ENCODE measurements around the gene IPMK. TPM values are rescaled to one million over a fixed set of nuclear protein-coding genes. Genes with fewer than 3 reads are reported as not detected.

The IPMK gene
- total RNA-seq, 1 donor from 2014 or later = 5.5 TPM

GRCh38 chr10:58210160-58210559 lies 57.5 kb downstream of the IPMK start:
- Mint-ChIP-seq H3K4me3 (ENCODE audit: unreplicated experiment) (no peak overlapping the region), H3K27ac (ENCODE audit: unreplicated experiment) (no peak overlapping the region), H3K4me1 (ENCODE audit: unreplicated experiment) (peaks cover 14% of the 10 kb centered on the region), H3K36me3 (ENCODE audit: low read depth, unreplicated experiment) (peaks cover 11% of the 10 kb centered on the region), H3K27me3 (ENCODE audit: unreplicated experiment) (peaks cover 4% of the 10 kb centered on the region), H3K9me3 (ENCODE audit: unreplicated experiment) (no peaks in the 10 kb centered on the region)
- no peak for DNase-seq (ENCODE audit: low spot score)
- TF ChIP-seq CTCF (IDR thresholded peaks at IDR 0.05; ENCODE audit: unreplicated experiment) = no peak

GRCh38 chr10:58209669-58210068 lies 58.0 kb downstream of the IPMK start:
- Mint-ChIP-seq H3K4me3 (ENCODE audit: unreplicated experiment) (no peak overlapping the region), H3K36me3 (ENCODE audit: low read depth, unreplicated experiment) (peaks cover 11% of the 10 kb centered on the region), H3K4me1 (ENCODE audit: unreplicated experiment) (peaks cover 10% of the 10 kb centered on the region), H3K27ac (ENCODE audit: unreplicated experiment) (no peak overlapping the region), H3K27me3 (ENCODE audit: unreplicated experiment) (no peaks in the 10 kb centered on the region), H3K9me3 (ENCODE audit: unreplicated experiment) (no peaks in the 10 kb centered on the region)
- TF ChIP-seq CTCF (IDR thresholded peaks at IDR 0.05; ENCODE audit: unreplicated experiment) = no peak
- DNase-seq (ENCODE audit: low spot score) = no peak

GRCh38 chr10:58206251-58206650 lies 61.4 kb downstream of the IPMK start:
- TF ChIP-seq CTCF (IDR thresholded peaks at IDR 0.05; ENCODE audit: unreplicated experiment) = no peak
- Mint-ChIP-seq H3K9me3 (ENCODE audit: unreplicated experiment) (no peaks in the 10 kb centered on the region), H3K4me3 (ENCODE audit: unreplicated experiment) (no peak overlapping the region), H3K27ac (ENCODE audit: unreplicated experiment) (no peak overlapping the region), H3K4me1 (ENCODE audit: unreplicated experiment) (no peaks in the 10 kb centered on the region), H3K27me3 (ENCODE audit: unreplicated experiment) (no peaks in the 10 kb centered on the region), H3K36me3 (ENCODE audit: low read depth, unreplicated experiment) (peaks cover 11% of the 10 kb centered on the region)
- DNase-seq (ENCODE audit: low spot score) = no peak

GRCh38 chr10:58201704-58202103 lies 66.0 kb downstream of the IPMK start:
- Mint-ChIP-seq H3K9me3 (ENCODE audit: unreplicated experiment) (no peaks in the 10 kb centered on the region), H3K4me1 (ENCODE audit: unreplicated experiment) (no peaks in the 10 kb centered on the region), H3K27ac (ENCODE audit: unreplicated experiment) (no peak overlapping the region), H3K27me3 (ENCODE audit: unreplicated experiment) (no peaks in the 10 kb centered on the region), H3K4me3 (ENCODE audit: unreplicated experiment) (no peak overlapping the region), H3K36me3 (ENCODE audit: low read depth, unreplicated experiment) (no peaks in the 10 kb centered on the region)
- no peak for DNase-seq (ENCODE audit: low spot score)
- TF ChIP-seq CTCF (IDR thresholded peaks at IDR 0.05; ENCODE audit: unreplicated experiment) = no peak

- no peak overlapping the region for H3K27ac Mint-ChIP-seq (ENCODE audit: unreplicated experiment)
These were observed 78.4 kb downstream of the IPMK start for GRCh38 chr10:58189269-58189668.

More at GRCh38 chr10:58189269-58189668, 78.4 kb downstream of the IPMK start:
- Mint-ChIP-seq H3K4me3 (ENCODE audit: unreplicated experiment) (no peak overlapping the region), H3K36me3 (ENCODE audit: low read depth, unreplicated experiment) (no peaks in the 10 kb centered on the region), H3K27me3 (ENCODE audit: unreplicated experiment) (peaks cover 2% of the 10 kb centered on the region), H3K9me3 (ENCODE audit: unreplicated experiment) (no peaks in the 10 kb centered on the region), H3K4me1 (ENCODE audit: unreplicated experiment) (no peaks in the 10 kb centered on the region)
- DNase-seq (ENCODE audit: low spot score) = no peak
- no peak for TF ChIP-seq CTCF (IDR thresholded peaks at IDR 0.05; ENCODE audit: unreplicated experiment)

Data from endothelial cell (in vitro differentiated cells).